ENCODE results near the gene STXBP5.
"Not testable (repeated sequence)": the region's sequence is repeated elsewhere in the genome, so short reads cannot be mapped to it uniquely, and the experiment has no call there.

The STXBP5 gene

DNA sequence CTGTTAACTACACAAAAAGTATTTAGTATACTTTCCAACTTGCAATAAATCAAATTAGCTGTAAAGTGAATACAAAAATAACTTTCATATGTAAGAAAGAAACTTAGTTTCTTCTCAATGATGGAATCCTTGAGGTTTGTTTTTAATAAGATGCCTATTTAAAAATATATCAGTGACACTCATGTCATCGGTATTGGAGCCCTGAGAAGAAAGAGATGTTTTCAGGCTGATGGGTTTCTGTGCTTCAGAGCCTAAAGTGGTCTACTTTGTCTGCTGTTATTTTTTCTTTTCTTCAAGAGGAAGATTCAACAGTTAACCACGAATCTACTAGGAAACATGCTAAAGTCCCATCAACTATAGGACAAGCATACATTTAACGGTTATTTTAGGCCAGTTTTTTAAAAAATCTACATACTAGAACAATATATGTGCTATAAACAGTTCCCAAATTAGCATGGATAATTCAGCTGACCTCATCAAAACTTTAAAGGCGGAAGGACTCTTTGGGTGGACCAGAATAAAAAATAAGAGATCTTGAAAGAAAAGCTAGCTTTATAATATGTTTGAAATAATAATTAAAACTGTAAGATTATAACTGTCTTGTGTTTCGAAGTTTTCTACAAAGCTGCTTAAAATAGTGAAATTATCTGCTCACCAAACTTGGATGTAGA, 157.2 kb downstream of the STXBP5 start:
- Mint-ChIP-seq H3K27me3 (no peaks in the 10 kb centered on the region), H3K36me3 (ENCODE audit: low read depth) (peaks cover 46% of the 10 kb centered on the region), H3K4me3 (no peak overlapping the region), H3K9me3 (peaks cover 11% of the 10 kb centered on the region), H3K4me1 (no peaks in the 10 kb centered on the region), H3K27ac (no peak overlapping the region)
- DNase-seq (no peak), ATAC-seq (no peak)

DNA sequence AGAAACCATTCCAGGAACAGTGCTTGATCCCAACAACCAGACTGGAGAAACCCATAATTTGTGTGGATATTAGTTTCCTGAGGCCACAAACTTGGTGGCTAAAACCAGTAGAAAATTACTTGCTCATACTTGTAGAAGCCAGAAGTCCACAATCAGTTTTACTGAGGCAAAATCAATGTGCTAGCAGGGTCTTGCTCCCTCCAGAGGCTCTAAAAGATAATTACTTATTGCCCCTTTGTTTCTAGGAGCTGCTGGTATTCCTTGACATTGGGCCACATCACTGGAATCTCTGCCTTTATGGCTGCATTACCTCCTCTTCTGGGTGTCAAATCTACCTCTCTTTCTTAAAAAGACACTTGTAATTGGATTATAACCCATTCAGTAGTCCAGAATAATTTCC, 162.1 kb downstream of the STXBP5 start:
- Mint-ChIP-seq H3K27me3 (no peaks in the 10 kb centered on the region), H3K9me3 (no peaks in the 10 kb centered on the region), H3K27ac (no peak overlapping the region), H3K36me3 (ENCODE audit: low read depth) (peaks cover 26% of the 10 kb centered on the region), H3K4me3 (no peak overlapping the region), H3K4me1 (no peaks in the 10 kb centered on the region)
- DNase-seq: no peak
- no peak for ATAC-seq

DNA sequence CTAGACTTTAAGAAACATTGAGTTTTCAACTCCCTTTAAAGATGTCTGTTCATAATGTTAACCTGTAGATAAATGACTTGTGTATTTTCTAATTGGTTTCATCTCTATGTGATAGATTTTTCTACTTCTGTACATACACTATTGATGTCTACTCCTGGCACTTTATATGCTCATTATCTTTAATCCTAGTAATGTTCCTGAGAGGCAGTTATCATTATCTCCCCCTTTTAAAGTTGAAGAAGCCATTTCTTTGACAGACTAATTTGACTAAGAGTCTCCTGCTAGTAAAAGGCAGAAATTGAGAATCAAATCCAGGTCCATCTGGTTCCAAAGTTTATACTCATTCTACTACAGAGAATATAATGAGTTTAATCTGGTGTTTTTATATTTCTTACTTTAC, 167.1 kb downstream of the STXBP5 start:
- Mint-ChIP-seq H3K27ac (no peak overlapping the region), H3K27me3 (no peaks in the 10 kb centered on the region), H3K4me1 (no peaks in the 10 kb centered on the region), H3K36me3 (ENCODE audit: low read depth) (peaks cover 19% of the 10 kb centered on the region), H3K4me3 (no peak overlapping the region), H3K9me3 (no peaks in the 10 kb centered on the region)
- ATAC-seq (no peak), DNase-seq (no peak)

DNA sequence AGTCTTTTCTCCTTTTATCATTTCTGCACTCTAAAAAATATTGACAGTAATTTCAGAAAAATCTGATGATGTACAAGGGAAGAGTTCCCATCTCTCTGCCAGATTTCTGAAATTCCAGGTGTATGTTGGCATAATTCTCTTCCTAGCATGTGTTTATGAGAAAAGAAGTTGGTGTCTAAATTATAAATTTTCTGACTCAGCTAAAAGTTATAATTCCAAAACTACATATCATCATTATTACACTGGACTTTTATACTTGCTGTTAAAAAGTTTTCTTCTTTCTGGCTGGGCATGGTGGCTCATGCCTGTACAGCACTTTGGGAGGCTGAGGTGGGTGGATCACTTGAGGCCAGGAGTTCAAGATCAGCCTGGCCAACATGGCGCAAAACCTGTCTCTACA, 168.6 kb downstream of the STXBP5 start:
- Mint-ChIP-seq H3K4me1 (no peaks in the 10 kb centered on the region), H3K9me3 (no peaks in the 10 kb centered on the region), H3K4me3 (no peak overlapping the region), H3K27ac (no peak overlapping the region), H3K27me3 (no peaks in the 10 kb centered on the region), H3K36me3 (ENCODE audit: low read depth) (peaks cover 16% of the 10 kb centered on the region)
- DNase-seq: no peak
- ATAC-seq: no peak

DNA sequence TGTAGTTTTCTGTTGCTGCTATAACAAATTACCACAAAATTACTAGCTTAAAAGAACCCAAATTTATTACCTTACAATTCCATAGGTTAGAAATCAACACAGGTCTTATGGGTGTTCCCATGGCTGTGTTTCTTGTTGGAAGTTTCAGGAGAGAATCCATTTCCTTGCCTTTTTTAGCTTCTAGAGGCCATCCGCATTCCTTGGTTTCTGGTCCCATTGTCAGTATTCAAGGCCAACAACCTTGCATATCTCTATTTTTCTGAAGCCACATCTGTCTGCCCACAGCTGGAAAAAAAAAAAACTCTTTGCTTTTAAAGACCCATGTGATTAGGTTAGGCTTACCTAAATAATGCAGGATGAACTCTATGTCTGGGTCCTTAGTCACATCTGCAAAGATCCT, 174.6 kb downstream of the STXBP5 start:
- Mint-ChIP-seq H3K27me3 (no peaks in the 10 kb centered on the region), H3K36me3 (ENCODE audit: low read depth) (peaks cover 41% of the 10 kb centered on the region), H3K4me1 (peaks cover 2% of the 10 kb centered on the region), H3K27ac (no peak overlapping the region), H3K4me3 (no peak overlapping the region), H3K9me3 (peaks cover 11% of the 10 kb centered on the region)
- DNase-seq (no peak), ATAC-seq (no peak)

DNA sequence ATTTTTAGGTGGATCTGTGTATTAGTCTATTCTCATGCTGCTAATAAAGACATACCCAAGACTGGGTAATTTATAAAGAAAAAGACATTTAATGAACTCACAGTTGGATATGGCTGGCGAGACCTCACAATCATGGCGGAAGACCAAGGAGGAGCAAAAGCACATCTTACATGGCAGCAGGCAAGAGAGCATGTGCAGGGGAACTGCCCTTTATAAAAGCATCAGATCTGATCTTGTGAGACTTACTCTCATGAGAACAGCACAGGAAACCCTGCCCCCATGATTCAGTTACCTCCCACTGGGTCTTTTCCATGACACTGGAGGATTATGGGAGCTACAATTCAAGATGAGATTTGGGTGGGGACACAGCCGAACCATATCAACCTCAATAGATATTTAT, 176.6 kb downstream of the STXBP5 start:
- DNase-seq: not testable (repeated sequence)

DNA sequence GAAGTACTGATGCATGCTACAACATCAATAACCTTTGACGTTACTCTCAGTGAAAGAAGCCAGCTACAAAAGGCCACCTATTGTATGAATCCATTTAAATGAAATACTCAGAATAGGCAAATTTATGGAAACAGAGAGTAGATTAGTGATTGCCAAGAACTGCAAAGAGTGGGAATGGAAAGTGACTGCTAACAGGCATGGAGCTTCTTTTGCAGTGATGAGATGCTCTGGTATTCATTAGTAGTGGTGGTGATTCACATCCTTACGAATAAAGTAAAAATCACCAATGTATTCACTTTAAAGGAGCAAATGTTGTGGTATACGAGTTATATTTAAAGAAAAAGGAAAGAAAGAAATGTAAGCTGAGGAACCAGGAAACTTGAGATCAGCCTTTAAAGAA, 177.5 kb downstream of the STXBP5 start:
- H3K36me3 Mint-ChIP-seq (ENCODE audit: low read depth): peaks cover 41% of the 10 kb centered on the region
- ATAC-seq (no peak), DNase-seq (no peak)
- H3K27ac Mint-ChIP-seq: no peak overlapping the region
- H3K27me3 Mint-ChIP-seq: no peaks in the 10 kb centered on the region
- peaks cover 11% of the 10 kb centered on the region for H3K9me3 Mint-ChIP-seq
- no peak overlapping the region for H3K4me3 Mint-ChIP-seq
- H3K4me1 Mint-ChIP-seq: peaks cover 20% of the 10 kb centered on the region

More for the DNA sequence above, 176.6 kb downstream of the STXBP5 start:
- Mint-ChIP-seq H3K9me3 (peaks cover 11% of the 10 kb centered on the region), H3K4me1 (peaks cover 20% of the 10 kb centered on the region), H3K36me3 (ENCODE audit: low read depth) (peaks cover 44% of the 10 kb centered on the region)
- not testable (repeated sequence) for ATAC-seq, H3K27ac Mint-ChIP-seq, H3K27me3 Mint-ChIP-seq, H3K4me3 Mint-ChIP-seq

DNA sequence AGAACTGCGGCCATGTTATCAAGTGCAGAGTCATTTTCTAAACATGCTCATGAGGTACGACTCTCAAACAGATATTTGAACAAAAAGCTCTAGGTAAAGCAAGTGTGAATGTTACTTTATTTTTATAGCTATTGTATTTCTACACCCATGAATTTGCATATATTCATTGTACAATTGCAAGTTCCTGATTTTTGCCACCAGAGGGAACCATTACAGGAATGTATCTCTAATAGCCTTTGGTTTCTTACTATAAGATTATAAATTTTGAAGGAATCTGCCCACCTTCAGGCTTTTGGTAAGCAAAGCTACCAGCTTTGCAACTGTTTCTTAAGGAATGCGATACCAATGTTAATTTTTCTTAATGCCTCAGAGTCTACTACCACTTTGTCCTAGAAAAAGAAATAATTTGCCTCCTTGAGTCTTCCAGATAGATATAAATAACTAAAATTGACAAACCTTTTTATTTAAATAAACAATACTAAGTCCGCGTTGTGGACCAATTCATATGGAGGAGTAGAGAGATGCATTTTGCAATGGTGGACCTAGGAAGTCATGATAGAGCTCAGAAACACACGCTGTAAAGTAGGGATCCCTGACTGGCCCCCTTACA, 178.8 kb downstream of the STXBP5 start:
- peaks cover 40% of the 10 kb centered on the region for H3K36me3 Mint-ChIP-seq (ENCODE audit: low read depth)
- no peak overlapping the region for H3K4me3 Mint-ChIP-seq
- H3K4me1 Mint-ChIP-seq: peaks cover 20% of the 10 kb centered on the region
- no peak for DNase-seq
- H3K27ac Mint-ChIP-seq: no peak overlapping the region
- H3K9me3 Mint-ChIP-seq: peaks cover 11% of the 10 kb centered on the region
- ATAC-seq: no peak
- no peaks in the 10 kb centered on the region for H3K27me3 Mint-ChIP-seq

DNA sequence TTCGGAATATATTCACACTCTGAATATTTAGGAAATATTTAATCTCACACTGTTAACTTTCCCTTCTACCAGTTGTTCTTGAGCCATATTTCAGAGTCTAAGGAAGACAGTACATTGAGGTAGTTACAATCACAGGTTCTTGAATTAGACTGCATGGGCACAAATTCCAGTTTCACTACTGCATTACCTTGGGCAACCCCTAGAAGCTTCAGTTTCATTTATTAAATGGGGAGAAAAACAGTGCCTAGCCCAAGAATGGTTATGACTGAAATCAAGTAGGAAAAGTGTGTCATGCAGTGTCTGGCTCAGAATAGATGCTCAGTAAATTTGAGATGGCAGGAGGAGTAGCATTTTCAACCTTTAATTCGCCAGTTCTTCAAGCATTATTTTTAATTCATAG, 179.8 kb downstream of the STXBP5 start:
- DNase-seq (no peak), ATAC-seq (peak; percentile 79)
- peak overlapping the region; percentile 65 for H3K27ac Mint-ChIP-seq
- H3K4me3 Mint-ChIP-seq: no peak overlapping the region
- H3K27me3 Mint-ChIP-seq: no peaks in the 10 kb centered on the region
- peaks cover 20% of the 10 kb centered on the region for H3K4me1 Mint-ChIP-seq
- peaks cover 34% of the 10 kb centered on the region for H3K36me3 Mint-ChIP-seq (ENCODE audit: low read depth)
- peaks cover 9% of the 10 kb centered on the region for H3K9me3 Mint-ChIP-seq

DNA sequence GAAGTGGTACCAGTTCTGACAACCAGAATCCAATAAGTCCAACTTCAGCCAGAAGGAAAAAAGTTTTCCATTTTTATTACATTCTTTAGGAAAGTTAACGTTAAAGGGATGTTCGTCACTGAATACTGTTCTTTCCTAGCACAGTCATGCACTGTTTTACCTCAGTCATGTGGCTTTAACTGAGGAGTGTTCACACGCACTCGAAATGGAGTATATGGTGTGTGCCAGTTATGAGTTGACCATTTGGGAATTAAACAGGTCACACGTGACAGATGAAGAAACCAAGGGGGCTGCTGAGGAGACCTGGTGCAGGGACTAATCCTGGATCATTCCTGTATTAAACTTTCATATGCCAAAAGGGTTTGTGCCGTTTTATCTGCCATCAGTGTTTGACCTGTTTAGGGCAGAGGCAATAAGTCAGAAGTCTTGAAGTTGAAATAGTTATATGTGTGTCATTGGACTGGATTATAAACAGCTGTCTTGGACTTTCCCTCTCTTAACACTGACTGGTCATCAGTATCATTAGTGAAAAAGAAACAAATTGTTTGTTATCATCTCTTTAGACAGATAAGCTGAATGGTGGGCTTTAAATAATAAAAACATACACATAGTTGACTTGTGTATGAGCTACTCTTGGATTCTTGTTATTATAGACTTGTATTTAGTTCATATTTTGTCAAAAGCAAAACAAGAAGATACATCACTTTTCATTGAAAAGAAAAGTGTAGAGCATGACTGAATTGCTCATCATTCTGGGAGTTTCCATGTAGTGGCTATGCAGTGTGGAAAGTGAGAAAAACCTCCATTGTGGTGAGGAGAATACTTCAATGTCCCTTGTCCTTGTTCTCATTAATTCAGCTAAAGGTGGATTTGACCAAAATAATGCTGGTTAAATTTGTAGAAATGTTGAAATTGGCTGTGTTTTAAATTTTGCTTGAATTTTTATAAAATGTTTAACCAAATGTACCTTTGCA, 180.8 kb downstream of the STXBP5 start:
- Mint-ChIP-seq H3K4me3 (no peak overlapping the region), H3K9me3 (peaks cover 7% of the 10 kb centered on the region), H3K27me3 (no peaks in the 10 kb centered on the region), H3K27ac (peak overlapping the region; percentile 69), H3K4me1 (peaks cover 20% of the 10 kb centered on the region), H3K36me3 (ENCODE audit: low read depth) (peaks cover 29% of the 10 kb centered on the region)
- no peak for DNase-seq
- ATAC-seq: peak; percentile 73

DNA sequence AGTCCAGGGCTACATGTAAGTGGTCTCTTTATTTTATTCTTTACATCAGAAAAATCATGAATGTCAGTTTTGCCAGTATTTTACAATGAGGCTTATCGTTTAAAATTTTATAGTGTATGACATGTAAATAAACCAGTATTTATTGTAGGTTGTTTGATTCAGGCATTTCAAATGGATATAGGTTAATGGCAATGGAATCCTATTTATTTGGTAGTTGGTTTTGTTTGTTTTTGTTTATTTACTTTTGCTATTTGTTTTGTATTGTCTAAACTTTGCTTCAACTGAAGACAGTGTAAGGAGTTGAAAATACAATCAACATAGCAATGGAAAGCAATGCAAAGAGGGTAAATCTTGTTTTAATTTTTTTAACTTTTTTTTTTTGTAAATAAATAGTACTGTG, 185.2 kb downstream of the STXBP5 start:
- DNase-seq (no peak), ATAC-seq (no peak)
- Mint-ChIP-seq H3K4me1 (peaks cover 27% of the 10 kb centered on the region), H3K27ac (no peak overlapping the region), H3K36me3 (ENCODE audit: low read depth) (peaks cover 8% of the 10 kb centered on the region), H3K27me3 (no peaks in the 10 kb centered on the region), H3K4me3 (no peak overlapping the region), H3K9me3 (no peaks in the 10 kb centered on the region)

DNA sequence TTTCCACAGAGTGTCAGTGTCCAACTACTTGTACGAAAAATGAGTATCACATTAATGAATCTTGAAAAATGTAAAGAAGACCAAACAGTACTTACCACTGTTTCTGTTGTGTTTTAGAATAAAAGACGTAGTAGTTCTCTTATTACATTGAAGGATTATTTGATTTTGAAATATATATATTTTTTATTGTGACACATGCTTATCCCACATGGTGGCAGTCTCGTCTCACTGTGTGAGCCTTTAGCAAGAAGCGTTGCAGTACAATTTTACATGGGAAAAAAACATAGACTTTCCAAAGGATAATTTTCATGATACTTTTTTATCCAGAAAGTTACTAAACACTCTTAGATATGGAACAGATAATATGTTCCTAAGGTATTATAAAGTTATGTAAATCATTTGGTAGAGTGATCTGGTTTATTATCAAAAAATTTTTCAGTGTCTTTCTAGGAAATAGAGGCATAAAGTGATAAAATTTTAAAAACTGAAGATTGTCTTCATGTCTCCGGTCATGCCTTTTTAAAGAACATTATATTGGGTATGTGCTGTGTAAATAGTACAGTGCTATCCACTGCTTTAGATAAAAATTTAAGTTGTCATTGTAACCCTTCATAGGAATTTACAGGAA, 186.8 kb downstream of the STXBP5 start:
- Mint-ChIP-seq H3K4me1 (peaks cover 15% of the 10 kb centered on the region), H3K27ac (no peak overlapping the region)

DNA sequence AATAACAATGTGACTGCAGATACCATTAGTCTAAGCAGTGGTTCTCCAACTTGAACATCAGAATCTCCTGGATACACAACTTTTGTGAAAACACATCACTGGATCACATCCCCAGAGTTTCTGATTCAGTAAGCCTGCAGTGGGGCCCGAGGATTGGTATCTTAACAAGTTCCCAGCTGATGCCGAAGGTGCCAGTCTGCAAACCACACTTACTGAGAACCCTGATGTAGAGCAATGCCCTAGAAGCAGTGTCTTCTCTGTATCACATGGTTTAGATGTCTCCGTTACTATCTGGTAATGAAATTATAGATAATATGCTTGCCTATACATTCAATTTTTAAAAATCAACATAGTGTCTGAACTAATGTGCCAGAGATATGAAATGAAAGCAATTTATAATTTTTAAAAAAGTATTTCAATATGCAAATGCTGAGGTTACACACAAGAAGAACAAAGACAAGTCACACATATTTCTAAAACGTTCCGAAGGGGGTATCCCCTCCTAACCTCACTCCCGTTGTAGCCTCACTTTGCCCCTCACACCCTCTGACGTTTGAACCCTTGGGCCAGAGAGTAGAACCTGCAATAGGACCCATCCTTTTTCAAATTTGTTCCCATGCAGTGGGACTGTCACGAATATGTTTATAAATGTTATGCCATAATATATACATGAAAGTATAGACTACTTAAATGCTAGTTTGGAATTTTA, 188.9 kb downstream of the STXBP5 start:
- Mint-ChIP-seq H3K27me3 (no peaks in the 10 kb centered on the region), H3K27ac (no peak overlapping the region), H3K9me3 (no peaks in the 10 kb centered on the region), H3K4me3 (no peak overlapping the region), H3K4me1 (peaks cover 15% of the 10 kb centered on the region), H3K36me3 (ENCODE audit: low read depth) (no peaks in the 10 kb centered on the region)
- DNase-seq: no peak
- peak; percentile 58 for ATAC-seq

More for the DNA sequence above, 186.8 kb downstream of the STXBP5 start:
- ATAC-seq: no peak
- H3K4me3 Mint-ChIP-seq: no peak overlapping the region
- no peaks in the 10 kb centered on the region for H3K27me3 Mint-ChIP-seq
- DNase-seq: no peak
- no peaks in the 10 kb centered on the region for H3K9me3 Mint-ChIP-seq
- peaks cover 2% of the 10 kb centered on the region for H3K36me3 Mint-ChIP-seq (ENCODE audit: low read depth)

DNA sequence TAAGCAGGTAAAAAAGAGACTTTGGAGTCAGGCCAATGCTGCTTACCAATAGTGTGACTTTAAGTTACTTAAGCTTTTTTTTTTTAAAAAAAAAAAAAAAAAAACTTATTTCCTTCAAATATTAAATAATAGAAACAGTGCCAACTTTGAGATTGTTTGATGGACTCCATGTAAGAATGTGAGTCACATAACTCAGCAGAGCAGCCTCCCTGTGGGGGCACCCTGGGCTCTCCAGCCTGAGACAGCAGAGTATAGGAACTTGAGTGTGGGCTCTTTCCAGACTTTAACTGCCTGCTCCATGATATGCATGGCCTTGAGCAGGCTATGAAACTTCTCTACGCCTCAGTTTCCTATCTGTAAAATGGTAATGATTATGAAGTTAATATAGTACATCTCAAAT, 190.9 kb downstream of the STXBP5 start:
- H3K4me1 Mint-ChIP-seq: peaks cover 15% of the 10 kb centered on the region
- DNase-seq (no peak), ATAC-seq (no peak)
- peaks cover 4% of the 10 kb centered on the region for H3K9me3 Mint-ChIP-seq
- no peak overlapping the region for H3K27ac Mint-ChIP-seq
- no peaks in the 10 kb centered on the region for H3K27me3 Mint-ChIP-seq
- no peak overlapping the region for H3K4me3 Mint-ChIP-seq
- no peaks in the 10 kb centered on the region for H3K36me3 Mint-ChIP-seq (ENCODE audit: low read depth)

All from activated naive CD8-positive, alpha-beta T cell treated with anti-CD3 and anti-CD28 coated beads, Interleukin-2, amount 50 U/mL, for 24 hours (primary cell).